Skeletal muscle satellite cell (primary cell): ENCODE results near the gene CTNNBL1.
A peak's percentile ranks its signal among the peaks of the same experiment; 100 is the strongest.
"Not testable (repeated sequence)": the region's sequence is repeated elsewhere in the genome, so short reads cannot be mapped to it uniquely, and the experiment has no call there.

Experiments used
- H3K27me3 ChIP-seq: 2 replicates; pipeline ENCODE4 v1.7.0; 2013; ENCODE audit warnings: low read length; ENCODE audit not compliant: control insufficient read depth, insufficient read depth
- H3K36me3 ChIP-seq: 2 replicates; pipeline ENCODE4 v1.7.0; 2013; ENCODE audit warnings: mild to moderate bottlenecking, control low read depth, low read length; ENCODE audit not compliant: insufficient read depth
- H3K4me1 ChIP-seq: 2 replicates; pipeline ENCODE4 v1.7.0; 2013; ENCODE audit warnings: low read length; ENCODE audit not compliant: control insufficient read depth, insufficient read depth
- H3K4me2 ChIP-seq: 2 replicates; pipeline ENCODE4 v1.7.0; 2013; ENCODE audit warnings: mild to moderate bottlenecking, low read length
- H3K4me3 ChIP-seq: 2 replicates; pipeline ENCODE4 v1.7.0; 2013; ENCODE audit warnings: low read length
- H3K9ac ChIP-seq: 2 replicates; pipeline ENCODE4 v1.7.0; 2013; ENCODE audit warnings: mild to moderate bottlenecking, low read depth, low read length, moderate library complexity
- H3K9me3 ChIP-seq: replicated peaks from 2 replicates; pipeline ENCODE4 v1.7.0; 2013; ENCODE audit warnings: mild to moderate bottlenecking, control low read depth, low read length

Gene CTNNBL1

GRCh38 chr20:37680420-37680819, 13.4 kb upstream of the CTNNBL1 start:
- no peaks in the 10 kb centered on the region for H3K9me3 ChIP-seq
- peaks cover 52% of the 10 kb centered on the region for H3K27me3 ChIP-seq
- H3K4me1 ChIP-seq = no peaks in the 10 kb centered on the region
- no peaks in the 10 kb centered on the region for H3K36me3 ChIP-seq
- no peak overlapping the region for H3K9ac ChIP-seq
- no peak overlapping the region for H3K4me3 ChIP-seq
- H3K4me2 ChIP-seq = no peak overlapping the region

GRCh38 chr20:37681384-37682112, 12.3 kb upstream of the CTNNBL1 start:
- Histone ChIP-seq H3K9me3 (peaks cover 3% of the 10 kb centered on the region), H3K36me3 (no peaks in the 10 kb centered on the region), H3K27me3 (peaks cover 41% of the 10 kb centered on the region), H3K4me3 (no peak overlapping the region), H3K4me1 (no peaks in the 10 kb centered on the region), H3K9ac (no peak overlapping the region), H3K4me2 (no peak overlapping the region)

DNA sequence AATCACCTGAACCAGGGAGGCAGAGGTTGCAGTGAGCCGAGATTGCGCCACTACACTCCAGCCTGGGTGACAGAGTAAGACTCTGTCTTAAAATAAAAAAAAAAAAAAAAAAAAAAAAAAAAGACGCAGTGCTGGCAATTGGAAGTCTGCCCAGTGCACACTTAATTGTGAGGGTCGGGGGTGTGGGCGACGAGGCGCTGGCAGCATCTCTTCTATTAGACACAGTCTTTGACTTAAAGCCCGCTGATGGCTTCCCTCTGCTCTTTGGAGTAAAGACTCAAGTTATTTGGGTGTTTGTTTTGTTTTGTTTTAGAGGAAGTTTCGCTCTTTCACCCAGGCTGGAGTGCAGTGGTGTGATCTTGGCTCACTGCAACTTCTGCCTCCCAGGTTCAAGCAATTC, 10.7 kb upstream of the CTNNBL1 start:
- not testable (repeated sequence) for H3K4me3 ChIP-seq, H3K9me3 ChIP-seq, H3K4me1 ChIP-seq, H3K4me2 ChIP-seq, H3K9ac ChIP-seq, H3K36me3 ChIP-seq
- peaks cover 25% of the 10 kb centered on the region for H3K27me3 ChIP-seq

- Histone ChIP-seq H3K36me3 (no peaks in the 10 kb centered on the region), H3K4me3 (no peak overlapping the region), H3K9me3 (peaks cover 6% of the 10 kb centered on the region), H3K4me2 (no peak overlapping the region), H3K9ac (no peak overlapping the region), H3K4me1 (peaks cover 11% of the 10 kb centered on the region), H3K27me3 (peaks cover 22% of the 10 kb centered on the region)
Measured at GRCh38 chr20:37686762-37687477, 6.9 kb upstream of the CTNNBL1 start.

GRCh38 chr20:37687478-37687805, 6.4 kb upstream of the CTNNBL1 start:
- peak overlapping the region; percentile 45 for H3K4me2 ChIP-seq
- H3K27me3 ChIP-seq = peaks cover 21% of the 10 kb centered on the region
- no peaks in the 10 kb centered on the region for H3K36me3 ChIP-seq
- peak overlapping the region; percentile 23 for H3K4me3 ChIP-seq
- H3K4me1 ChIP-seq = peaks cover 11% of the 10 kb centered on the region
- peaks cover 6% of the 10 kb centered on the region for H3K9me3 ChIP-seq
- no peak overlapping the region for H3K9ac ChIP-seq

DNA sequence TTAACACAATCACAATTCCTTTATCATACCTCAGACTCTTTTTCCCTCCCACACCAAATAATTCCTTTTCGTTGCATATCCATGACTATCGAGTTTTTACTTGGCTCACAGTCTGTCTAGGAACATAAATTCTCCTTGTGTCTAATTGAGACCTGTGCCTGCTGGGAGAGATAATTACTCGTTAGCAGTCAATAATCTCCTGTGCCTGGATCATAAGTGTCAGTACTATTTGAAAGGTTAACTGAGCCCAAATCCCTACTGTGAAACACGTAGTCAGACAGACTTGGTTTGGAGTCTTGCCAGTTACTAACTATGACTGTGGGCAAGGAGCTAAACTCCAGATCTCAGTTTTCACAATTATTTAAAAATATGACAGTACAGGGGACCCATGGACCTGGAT, 5.7 kb upstream of the CTNNBL1 start:
- H3K4me3 ChIP-seq = no peak overlapping the region
- peaks cover 21% of the 10 kb centered on the region for H3K27me3 ChIP-seq
- H3K36me3 ChIP-seq = no peaks in the 10 kb centered on the region
- no peak overlapping the region for H3K4me2 ChIP-seq
- H3K9me3 ChIP-seq = peaks cover 6% of the 10 kb centered on the region
- no peak overlapping the region for H3K9ac ChIP-seq
- H3K4me1 ChIP-seq = peaks cover 11% of the 10 kb centered on the region

- H3K9me3 ChIP-seq = peaks cover 6% of the 10 kb centered on the region
- no peak overlapping the region for H3K4me3 ChIP-seq
- H3K27me3 ChIP-seq = peaks cover 14% of the 10 kb centered on the region
- no peaks in the 10 kb centered on the region for H3K36me3 ChIP-seq
- H3K4me2 ChIP-seq = no peak overlapping the region
- peaks cover 13% of the 10 kb centered on the region for H3K4me1 ChIP-seq
- H3K9ac ChIP-seq = no peak overlapping the region
Measured at GRCh38 chr20:37690626-37691369, 3.0 kb upstream of the CTNNBL1 start.

DNA sequence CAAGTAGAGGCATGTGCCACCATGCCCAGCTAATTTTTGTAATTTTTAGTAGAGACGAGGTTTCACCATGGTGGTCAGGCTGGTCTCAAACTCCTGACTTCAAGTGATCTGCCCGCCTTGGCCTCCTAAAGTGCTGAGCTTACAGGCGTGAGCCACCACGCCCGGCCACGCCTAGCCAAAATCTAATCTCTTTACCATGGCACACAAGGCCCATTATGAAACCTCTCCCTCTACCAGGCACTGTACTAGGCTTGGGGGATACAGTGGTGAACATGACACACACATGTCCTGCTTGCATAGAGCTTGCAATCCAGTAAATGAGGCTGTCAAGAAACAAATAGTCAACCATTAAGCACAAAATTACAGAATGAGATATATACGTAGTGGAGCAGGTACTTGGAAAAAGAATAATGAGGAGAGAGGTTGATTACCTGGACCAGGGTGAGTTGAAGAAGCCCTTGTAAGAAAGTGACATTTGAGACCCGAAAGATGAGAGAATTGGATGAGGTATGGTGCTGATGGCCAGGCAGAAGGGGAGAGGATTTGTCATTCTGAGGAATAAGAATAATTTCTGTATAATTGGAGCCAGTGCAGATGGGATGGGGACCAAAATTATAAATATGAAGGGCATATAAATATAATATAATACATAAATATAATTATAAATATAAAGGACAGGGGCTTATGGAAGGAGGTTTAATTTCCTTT, 1.2 kb upstream of the CTNNBL1 start:
- H3K9me3 ChIP-seq = no peaks in the 10 kb centered on the region
- no peaks in the 10 kb centered on the region for H3K36me3 ChIP-seq

DNA sequence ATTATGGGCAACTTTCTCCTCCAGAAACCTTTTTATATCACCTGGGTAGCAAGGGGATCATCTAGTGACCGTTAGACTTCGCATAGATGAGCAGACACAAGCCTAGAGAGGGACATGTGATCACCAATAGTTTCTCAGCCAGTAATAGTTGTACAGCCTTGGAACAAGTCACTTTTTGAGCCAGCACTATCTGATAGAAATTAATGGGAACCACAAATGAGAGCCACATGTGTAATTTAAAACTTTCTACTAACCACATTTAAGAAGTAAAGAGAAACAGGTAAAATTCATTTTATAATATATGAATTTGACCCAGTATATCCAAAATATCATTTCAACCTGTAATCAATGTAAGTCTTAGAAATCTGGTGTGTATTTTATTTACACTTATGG, 592 bp upstream of the CTNNBL1 start:
- peak overlapping the region; percentile 25 for H3K9ac ChIP-seq
- H3K4me2 ChIP-seq = peak overlapping the region; percentile 81
- no peaks in the 10 kb centered on the region for H3K36me3 ChIP-seq
- peaks cover 4% of the 10 kb centered on the region for H3K4me1 ChIP-seq
- peaks cover 14% of the 10 kb centered on the region for H3K27me3 ChIP-seq
- H3K4me3 ChIP-seq = peak overlapping the region; percentile 69
- H3K9me3 ChIP-seq = no peaks in the 10 kb centered on the region

More for the DNA sequence above, 1.2 kb upstream of the CTNNBL1 start:
- Histone ChIP-seq H3K4me3 (no peak overlapping the region), H3K4me1 (peaks cover 10% of the 10 kb centered on the region), H3K4me2 (no peak overlapping the region), H3K27me3 (peaks cover 14% of the 10 kb centered on the region), H3K9ac (no peak overlapping the region)

DNA sequence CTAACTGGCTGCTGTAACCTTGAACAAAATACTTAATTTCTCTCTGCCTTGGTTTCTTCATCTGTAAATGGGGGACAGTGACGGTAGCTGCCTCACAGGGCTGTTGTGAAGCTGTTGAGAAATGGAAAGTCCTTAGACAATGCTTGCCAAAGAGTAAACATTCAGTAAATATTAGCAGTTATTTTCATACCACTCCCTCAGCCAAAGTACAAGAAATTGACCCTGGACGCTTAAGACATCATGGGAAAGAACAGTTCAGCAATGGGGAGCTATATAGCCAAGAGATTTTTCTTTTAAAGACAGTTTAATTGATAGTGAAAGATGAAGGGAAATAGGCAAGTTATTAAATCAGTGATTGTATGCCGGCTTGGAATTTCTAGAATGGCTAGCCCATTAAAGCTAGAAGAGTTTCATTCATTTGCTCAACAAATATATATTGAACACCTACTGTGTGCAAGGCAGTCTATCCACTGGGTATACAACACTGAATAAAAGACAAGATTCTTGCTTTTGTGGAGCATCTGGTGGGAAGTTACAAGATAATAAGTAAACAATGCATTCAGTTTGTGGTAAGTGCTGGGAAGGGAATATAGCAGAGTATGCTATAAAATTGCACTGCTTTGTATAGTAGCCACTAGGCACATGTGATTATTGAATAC, 2.0 kb downstream of the CTNNBL1 start:
- Histone ChIP-seq H3K4me3 (no peak overlapping the region), H3K36me3 (no peaks in the 10 kb centered on the region), H3K9ac (no peak overlapping the region), H3K4me1 (peaks cover 2% of the 10 kb centered on the region), H3K9me3 (no peaks in the 10 kb centered on the region), H3K27me3 (no peaks in the 10 kb centered on the region), H3K4me2 (no peak overlapping the region)

DNA sequence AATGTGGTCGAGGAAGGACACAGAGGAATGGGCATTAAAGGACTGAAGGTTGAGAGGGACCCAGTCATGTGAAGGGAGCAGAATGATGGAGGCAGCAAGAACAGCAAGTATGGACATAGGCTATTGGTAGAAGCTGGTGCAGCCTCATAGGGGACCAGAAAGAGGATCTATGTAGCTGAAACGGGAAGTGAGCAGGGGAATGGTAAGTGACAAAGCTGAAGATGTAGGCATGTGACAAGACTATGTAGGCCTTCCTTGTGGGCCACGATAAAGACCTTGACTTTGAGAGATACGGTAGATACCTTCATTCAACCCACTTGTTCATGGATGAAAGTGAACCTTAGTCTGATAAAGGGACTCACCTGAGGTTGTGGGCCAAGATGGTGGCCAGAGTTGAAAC, 3.5 kb downstream of the CTNNBL1 start:
- H3K36me3 ChIP-seq = no peaks in the 10 kb centered on the region
- no peaks in the 10 kb centered on the region for H3K9me3 ChIP-seq
- H3K4me1 ChIP-seq = peaks cover 2% of the 10 kb centered on the region
- no peaks in the 10 kb centered on the region for H3K27me3 ChIP-seq
- H3K9ac ChIP-seq = no peak overlapping the region
- H3K4me3 ChIP-seq = no peak overlapping the region
- no peak overlapping the region for H3K4me2 ChIP-seq
